Vagina (tissue), 2 donors: ENCODE measurements around the gene UBE2I.

Source experiments
- POLR2A ChIP-seq, 2 donors: fragments of 450-650 bp; IDR thresholded peaks; one replicate each; pipeline ENCODE4 v1.6.1; 2017; ENCODE audit warnings: antibody characterized with exemption in 2 of 2, mild to moderate bottlenecking in 2 of 2, moderate library complexity in 2 of 2
- TF ChIP-seq, protein P1 (sequence below), 3 experiments: fragments of 450-650 bp in 2 of 3; fragments of 200-600 bp in 1 of 3; sonication (generic) in 1 of 3; IDR thresholded peaks; one replicate each; pipeline ENCODE4 v1.5.1; 2017 to 2019; ENCODE audit warnings: antibody characterized with exemption in 3 of 3, mild to moderate bottlenecking in 2 of 3, moderate library complexity in 2 of 3

DNA sequence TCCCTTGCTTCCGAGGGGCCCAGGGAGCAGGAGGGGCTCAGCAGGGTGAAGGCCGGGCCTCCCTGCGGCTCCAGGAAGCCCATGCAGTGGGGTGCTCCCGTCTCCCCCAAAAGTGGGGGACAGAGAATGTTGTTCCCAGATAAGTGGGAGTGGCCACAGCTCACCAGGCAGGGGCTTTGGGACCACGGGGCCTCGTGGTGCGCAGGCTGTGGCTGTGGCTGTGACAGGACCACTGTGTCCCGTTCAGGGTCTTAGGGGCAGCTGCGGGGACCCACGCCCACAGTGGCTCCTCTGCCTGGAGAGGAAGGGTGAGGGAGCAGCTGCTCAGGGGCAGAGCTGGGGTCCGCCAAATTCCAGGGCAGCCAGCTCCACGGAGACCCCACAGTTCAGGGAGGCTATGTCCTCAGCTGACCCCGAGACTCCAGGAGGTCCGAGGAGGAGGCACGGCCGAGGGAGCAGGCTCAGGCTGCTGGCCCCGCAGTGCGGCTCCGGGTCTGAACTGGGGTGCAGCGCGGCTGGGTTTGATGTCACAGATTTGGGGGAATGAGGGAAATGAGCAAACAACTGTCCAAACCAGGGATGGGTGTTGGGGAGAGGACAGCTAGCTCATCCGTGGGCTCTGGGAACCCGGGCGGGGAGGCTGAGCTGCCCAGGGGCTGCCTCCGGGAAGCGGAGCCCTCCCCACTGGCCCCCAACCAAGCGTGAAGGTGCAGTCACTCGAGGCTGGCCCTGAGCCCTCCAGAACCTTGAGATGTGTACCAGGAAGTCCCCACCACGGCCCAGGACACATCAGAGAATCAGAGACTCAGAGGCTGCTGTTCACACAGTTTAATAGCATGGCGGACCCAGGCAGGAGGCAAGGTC is 30.1 kb upstream of the UBE2I start:
- TF ChIP-seq, protein P1, sequence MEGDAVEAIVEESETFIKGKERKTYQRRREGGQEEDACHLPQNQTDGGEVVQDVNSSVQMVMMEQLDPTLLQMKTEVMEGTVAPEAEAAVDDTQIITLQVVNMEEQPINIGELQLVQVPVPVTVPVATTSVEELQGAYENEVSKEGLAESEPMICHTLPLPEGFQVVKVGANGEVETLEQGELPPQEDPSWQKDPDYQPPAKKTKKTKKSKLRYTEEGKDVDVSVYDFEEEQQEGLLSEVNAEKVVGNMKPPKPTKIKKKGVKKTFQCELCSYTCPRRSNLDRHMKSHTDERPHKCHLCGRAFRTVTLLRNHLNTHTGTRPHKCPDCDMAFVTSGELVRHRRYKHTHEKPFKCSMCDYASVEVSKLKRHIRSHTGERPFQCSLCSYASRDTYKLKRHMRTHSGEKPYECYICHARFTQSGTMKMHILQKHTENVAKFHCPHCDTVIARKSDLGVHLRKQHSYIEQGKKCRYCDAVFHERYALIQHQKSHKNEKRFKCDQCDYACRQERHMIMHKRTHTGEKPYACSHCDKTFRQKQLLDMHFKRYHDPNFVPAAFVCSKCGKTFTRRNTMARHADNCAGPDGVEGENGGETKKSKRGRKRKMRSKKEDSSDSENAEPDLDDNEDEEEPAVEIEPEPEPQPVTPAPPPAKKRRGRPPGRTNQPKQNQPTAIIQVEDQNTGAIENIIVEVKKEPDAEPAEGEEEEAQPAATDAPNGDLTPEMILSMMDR (IDR thresholded peaks at IDR 0.05) = no peak
- no peak for TF ChIP-seq POLR2A (IDR thresholded peaks at IDR 0.05)
